Thyroid gland (tissue), 4 donors: ENCODE data around the gene PRM3. TPM values are rescaled to one million over a fixed set of nuclear protein-coding genes. Genes with fewer than 3 reads are reported as not detected.

Source experiments
- DNase-seq, 2 donors: peaks; one replicate each; pipeline ENCODE4 v3.0.0-alpha.2; 2019
- H3K27ac ChIP-seq, 3 donors: fragments of 200-600 bp; sonication (generic); 1 replicate in 2 of 3; 2 replicates in 1 of 3; pipeline ENCODE4 v1.5.1; 2016 to 2019; ENCODE audit warnings: mild to moderate bottlenecking in 1 of 3, moderate library complexity in 1 of 3
- H3K27me3 ChIP-seq: fragments of 200-600 bp; sonication (generic); one replicate; pipeline ENCODE4 v1.5.1; 2019
- H3K36me3 ChIP-seq, 2 donors: fragments of 200-600 bp; sonication (generic); one replicate each; pipeline ENCODE4 v1.5.1; 2016 to 2019
- H3K4me1 ChIP-seq, 2 donors: fragments of 200-600 bp; sonication (generic); one replicate each; pipeline ENCODE4 v1.5.1; 2017 to 2019
- H3K4me3 ChIP-seq, 3 donors: fragments of 200-600 bp; sonication (generic); replicated peaks in 1 of 3; 1 replicate in 2 of 3; 2 replicates in 1 of 3; pipeline ENCODE4 v1.5.1; 2016; ENCODE audit warnings: mild to moderate bottlenecking in 1 of 3
- H3K9me3 ChIP-seq: fragments of 200-600 bp; sonication (generic); one replicate; pipeline ENCODE4 v1.5.1; 2017
- CTCF ChIP-seq, 6 experiments: fragments of 200-600 bp in 3 of 6; fragments of 450-650 bp in 3 of 6; sonication (generic) in 3 of 6; IDR thresholded peaks; one replicate each; pipeline ENCODE4 v1.5.1; 2016 to 2019; ENCODE audit warnings: antibody characterized with exemption in 6 of 6, mild to moderate bottlenecking in 2 of 6, inconsistent platforms in 1 of 6, moderate library complexity in 1 of 6
- POLR2A ChIP-seq, 2 donors: fragments of 450-650 bp; IDR thresholded peaks; one replicate each; pipeline ENCODE4 v1.6.1; 2017; ENCODE audit warnings: antibody characterized with exemption in 2 of 2, mild to moderate bottlenecking in 2 of 2, moderate library complexity in 1 of 2
- WGBS, 2 donors: methylation state at CpG; one replicate each; pipeline ENCODE4 v1.1.5; 2017; 5-methylcytosine and 5-hydroxymethylcytosine counted together
- intact Hi-C: fragments of 100-400 bp; cut with DNase I; formaldehyde crosslinking; loops from one replicate; pipeline ENCODE4 v1.15.1; 2023
- total RNA-seq, 4 donors: library from RNA; depleted of rRNA; stranded (reverse); fragments of >200 nt; gene quantifications; one replicate each; pipeline ENCODE4 v1.2.3, GENCODE V29; 2016

The PRM3 gene
- total RNA-seq, 4 donors from 2014 or later: not detected

GRCh38 chr16:11234884-11235702 lies 38.3 kb downstream of the PRM3 start:
- H3K27ac ChIP-seq: no peak overlapping the region
- WGBS, 2 donors: 94 to 96% methylated on average over 13 of the region's 13 CpGs
- peaks cover 0 to 12% of the 10 kb centered on the region in 2 donors for H3K4me1 ChIP-seq
- TF ChIP-seq CTCF (IDR thresholded peaks at IDR 0.05): no peak
- TF ChIP-seq POLR2A (IDR thresholded peaks at IDR 0.05): no peak
- H3K27me3 ChIP-seq: no peaks in the 10 kb centered on the region
- no peak overlapping the region for H3K4me3 ChIP-seq
- intact Hi-C loops: no loop called here
- no peaks in the 10 kb centered on the region for H3K36me3 ChIP-seq
- H3K9me3 ChIP-seq: no peaks in the 10 kb centered on the region
- DNase-seq: no peak

- H3K9me3 ChIP-seq: no peaks in the 10 kb centered on the region
- no peaks in the 10 kb centered on the region for H3K36me3 ChIP-seq
- H3K27me3 ChIP-seq: no peaks in the 10 kb centered on the region
- DNase-seq: no peak
- H3K4me1 ChIP-seq: peaks cover 0 to 12% of the 10 kb centered on the region in 2 donors
- intact Hi-C loops: no loop called here
- TF ChIP-seq CTCF (IDR thresholded peaks at IDR 0.05) (no peak), POLR2A (IDR thresholded peaks at IDR 0.05) (no peak)
- 74 to 86% methylated on average over 8 of the region's 8 CpGs for WGBS, 2 donors
- no peak overlapping the region for H3K27ac ChIP-seq
- H3K4me3 ChIP-seq: no peak overlapping the region
These were observed 39.6 kb downstream of the PRM3 start for GRCh38 chr16:11233727-11234376.

GRCh38 chr16:11232852-11233726 lies 40.3 kb downstream of the PRM3 start:
- intact Hi-C loops: no loop called here
- peak; percentile 22 to 28 for DNase-seq
- H3K27ac ChIP-seq: peak overlapping the region in 2 of 3 donors; percentile 1 to 17

GRCh38 chr16:11232302-11232851 lies 41.1 kb downstream of the PRM3 start:
- no peak for DNase-seq
- H3K9me3 ChIP-seq: no peaks in the 10 kb centered on the region
- H3K4me1 ChIP-seq: peaks cover 0 to 7% of the 10 kb centered on the region in 2 donors
- 85 to 86% methylated on average over 2 of the region's 3 CpGs for WGBS, 2 donors
- intact Hi-C loops: no loop called here
- H3K27ac ChIP-seq: peak overlapping the region in 2 of 3 donors; percentile 1 to 17
- no peaks in the 10 kb centered on the region for H3K36me3 ChIP-seq
- H3K27me3 ChIP-seq: no peaks in the 10 kb centered on the region
- no peak for TF ChIP-seq CTCF (IDR thresholded peaks at IDR 0.05)
- no peak for TF ChIP-seq POLR2A (IDR thresholded peaks at IDR 0.05)
- no peak overlapping the region for H3K4me3 ChIP-seq

More at GRCh38 chr16:11232852-11233726, 40.3 kb downstream of the PRM3 start:
- Histone ChIP-seq H3K4me3 (no peak overlapping the region), H3K4me1 (peaks cover 0 to 12% of the 10 kb centered on the region in 2 donors), H3K27me3 (no peaks in the 10 kb centered on the region), H3K36me3 (no peaks in the 10 kb centered on the region), H3K9me3 (no peaks in the 10 kb centered on the region)
- WGBS, 2 donors: 70 to 76% methylated on average over 6 to 27 of the region's 35 CpGs
- no peak for TF ChIP-seq CTCF (IDR thresholded peaks at IDR 0.05)
- TF ChIP-seq POLR2A (IDR thresholded peaks at IDR 0.05): no peak
